ENCODE data around the gene GPR161.

Gene GPR161

DNA sequence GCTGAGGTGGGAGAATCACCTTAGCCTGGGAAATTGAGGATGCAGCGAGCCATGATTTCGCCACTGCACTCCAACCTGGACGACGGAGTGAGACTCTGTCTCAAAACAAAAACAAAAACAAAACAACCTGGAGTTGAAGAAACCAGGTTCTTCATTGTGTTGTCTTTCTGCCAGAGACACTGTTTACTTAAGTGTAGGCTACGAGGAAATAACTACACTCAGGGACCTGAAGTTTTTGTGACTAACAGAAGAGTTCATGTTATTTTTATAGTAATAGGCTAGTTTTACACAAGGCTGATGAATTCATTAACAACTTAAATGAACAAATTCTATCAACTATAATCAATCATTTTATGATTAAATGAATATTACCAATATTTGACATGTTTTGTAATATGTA, 101.4 kb downstream of the GPR161 start:
- H3K4me1 ChIP-seq (ENCODE audit: low read length), result peaks cover 16% of the 10 kb centered on the region
- H3K27me3 ChIP-seq (ENCODE audit: low read depth, low read length), result no peaks in the 10 kb centered on the region
- H3K9ac ChIP-seq (ENCODE audit: low read length), result no peak overlapping the region
- TF ChIP-seq CTCF (IDR thresholded peaks at IDR 0.05; ENCODE audit: low read depth, low read length) (no peak), EZH2phosphoT487 (IDR thresholded peaks at IDR 0.05; ENCODE audit: low read depth) (no peak)
- no peaks in the 10 kb centered on the region for H3K9me3 ChIP-seq (ENCODE audit: insufficient read depth, low read length)
- H4K20me1 ChIP-seq (ENCODE audit: insufficient read depth, low read length), result 0 out of 2 replicates have a peak, but pooled peaks cover 5% of the 10 kb centered on the region
- H3K36me3 ChIP-seq (replicated peaks; ENCODE audit: low read depth, low read length), result peaks cover 4% of the 10 kb centered on the region
- no peak overlapping the region for H3K27ac ChIP-seq (ENCODE audit: low read length)
- no peak overlapping the region for H3K4me3 ChIP-seq (ENCODE audit: low read length)
- no peaks in the 10 kb centered on the region for H3K79me2 ChIP-seq (ENCODE audit: low read length)
- no peak overlapping the region for H2AFZ ChIP-seq (ENCODE audit: low read depth, low read length)
- no peak overlapping the region for H3K4me2 ChIP-seq (ENCODE audit: low read length)

- Histone ChIP-seq H3K36me3 (replicated peaks; ENCODE audit: low read depth, low read length) (peaks cover 4% of the 10 kb centered on the region), H3K9me3 (ENCODE audit: insufficient read depth, low read length) (no peaks in the 10 kb centered on the region), H3K4me3 (ENCODE audit: low read length) (peak overlapping the region; percentile 8), H3K9ac (ENCODE audit: low read length) (no peak overlapping the region), H3K27ac (ENCODE audit: low read length) (peak overlapping the region; percentile 30), H3K27me3 (ENCODE audit: low read depth, low read length) (no peaks in the 10 kb centered on the region), H3K4me1 (ENCODE audit: low read length) (peaks cover 16% of the 10 kb centered on the region), H2AFZ (ENCODE audit: low read depth, low read length) (no peak overlapping the region), H3K4me2 (ENCODE audit: low read length) (peak overlapping the region; percentile 46), H4K20me1 (ENCODE audit: insufficient read depth, low read length) (0 out of 2 replicates have a peak, but pooled peaks cover 5% of the 10 kb centered on the region), H3K79me2 (ENCODE audit: low read length) (no peaks in the 10 kb centered on the region)
- no peak for TF ChIP-seq CTCF (IDR thresholded peaks at IDR 0.05; ENCODE audit: low read depth, low read length)
- TF ChIP-seq EZH2phosphoT487 (IDR thresholded peaks at IDR 0.05; ENCODE audit: low read depth), result no peak
Measured at GRCh38 chr1:168032029-168032428, 104.7 kb downstream of the GPR161 start.

- H3K4me1 ChIP-seq (ENCODE audit: low read length), result peaks cover 16% of the 10 kb centered on the region
- H3K4me2 ChIP-seq (ENCODE audit: low read length), result peak overlapping the region; percentile 46
- H3K27ac ChIP-seq (ENCODE audit: low read length), result peak overlapping the region; percentile 30
- H4K20me1 ChIP-seq (ENCODE audit: insufficient read depth, low read length), result 0 out of 2 replicates have a peak, but pooled peaks cover 5% of the 10 kb centered on the region
- H3K36me3 ChIP-seq (replicated peaks; ENCODE audit: low read depth, low read length), result peaks cover 4% of the 10 kb centered on the region
- no peaks in the 10 kb centered on the region for H3K9me3 ChIP-seq (ENCODE audit: insufficient read depth, low read length)
- H3K27me3 ChIP-seq (ENCODE audit: low read depth, low read length), result no peaks in the 10 kb centered on the region
- H3K4me3 ChIP-seq (ENCODE audit: low read length), result peak overlapping the region; percentile 8
- H3K9ac ChIP-seq (ENCODE audit: low read length), result no peak overlapping the region
- TF ChIP-seq EZH2phosphoT487 (IDR thresholded peaks at IDR 0.05; ENCODE audit: low read depth), result no peak
- TF ChIP-seq CTCF (IDR thresholded peaks at IDR 0.05; ENCODE audit: low read depth, low read length), result no peak
- no peaks in the 10 kb centered on the region for H3K79me2 ChIP-seq (ENCODE audit: low read length)
- no peak overlapping the region for H2AFZ ChIP-seq (ENCODE audit: low read depth, low read length)
Measured at GRCh38 chr1:168031627-168032026, 105.1 kb downstream of the GPR161 start.

GRCh38 chr1:168031198-168031597, 105.5 kb downstream of the GPR161 start:
- peaks cover 16% of the 10 kb centered on the region for H3K4me1 ChIP-seq (ENCODE audit: low read length)
- H3K27me3 ChIP-seq (ENCODE audit: low read depth, low read length), result no peaks in the 10 kb centered on the region
- 0 out of 2 replicates have a peak, but pooled peaks cover 5% of the 10 kb centered on the region for H4K20me1 ChIP-seq (ENCODE audit: insufficient read depth, low read length)
- no peaks in the 10 kb centered on the region for H3K79me2 ChIP-seq (ENCODE audit: low read length)
- H2AFZ ChIP-seq (ENCODE audit: low read depth, low read length), result no peak overlapping the region
- peaks cover 4% of the 10 kb centered on the region for H3K36me3 ChIP-seq (replicated peaks; ENCODE audit: low read depth, low read length)
- H3K4me3 ChIP-seq (ENCODE audit: low read length), result no peak overlapping the region
- no peaks in the 10 kb centered on the region for H3K9me3 ChIP-seq (ENCODE audit: insufficient read depth, low read length)
- H3K9ac ChIP-seq (ENCODE audit: low read length), result no peak overlapping the region
- peak overlapping the region; percentile 46 for H3K4me2 ChIP-seq (ENCODE audit: low read length)
- TF ChIP-seq CTCF (IDR thresholded peaks at IDR 0.05; ENCODE audit: low read depth, low read length) (no peak), EZH2phosphoT487 (IDR thresholded peaks at IDR 0.05; ENCODE audit: low read depth) (no peak)
- H3K27ac ChIP-seq (ENCODE audit: low read length), result no peak overlapping the region

Measured in OCI-LY3 (cell line).